H9 (cell line): ENCODE measurements around the gene TMEM181. TPM values are rescaled to one million over a fixed set of nuclear protein-coding genes. Genes with fewer than 3 reads are reported as not detected.

ENCODE experiments used
- DNase-seq: peaks from one replicate; pipeline ENCODE4 v3.0.0-alpha.2; 2017
- H2AFZ ChIP-seq: one replicate; pipeline ENCODE4 v1.6.1; 2013; ENCODE audit warnings: mild to moderate bottlenecking, low read length, control low read depth, moderate library complexity
- H2AK5ac ChIP-seq: 2 replicates; pipeline ENCODE4 v1.6.1; 2013; ENCODE audit warnings: low read length, control low read depth, mixed read lengths; ENCODE audit not compliant: insufficient read length
- H2BK120ac ChIP-seq: one replicate; pipeline ENCODE4 v1.6.1; 2013; ENCODE audit warnings: low read depth, mild to moderate bottlenecking, low read length, control low read depth, inconsistent platforms; ENCODE audit not compliant: poor library complexity, severe bottlenecking
- H2BK12ac ChIP-seq: 2 replicates; pipeline ENCODE4 v1.6.1; 2013; ENCODE audit warnings: low read length, control low read depth, mixed read lengths, low read depth; ENCODE audit not compliant: insufficient read length
- H2BK15ac ChIP-seq: 2 replicates; pipeline ENCODE4 v1.6.1; 2013; ENCODE audit warnings: low read depth, low read length, control low read depth
- H2BK20ac ChIP-seq: one replicate; pipeline ENCODE4 v1.6.1; 2013; ENCODE audit warnings: low read depth, mild to moderate bottlenecking, low read length, control low read depth, inconsistent platforms; ENCODE audit not compliant: poor library complexity, severe bottlenecking
- H2BK5ac ChIP-seq: 2 replicates; pipeline ENCODE4 v1.6.1; 2013; ENCODE audit warnings: low read length, control low read depth, mixed read lengths; ENCODE audit not compliant: insufficient read length
- H3K14ac ChIP-seq: 2 replicates; pipeline ENCODE4 v1.6.1; 2013; ENCODE audit warnings: low read length, control low read depth; ENCODE audit not compliant: insufficient read depth
- H3K18ac ChIP-seq: 2 replicates; pipeline ENCODE4 v1.6.1; 2013; ENCODE audit warnings: low read depth, mild to moderate bottlenecking, mixed read lengths, low read length, control low read depth; ENCODE audit not compliant: insufficient read length
- H3K23ac ChIP-seq: 2 replicates; pipeline ENCODE4 v1.6.1; 2013; ENCODE audit warnings: low read length, control low read depth, mixed read lengths, low read depth; ENCODE audit not compliant: insufficient read length
- H3K23me2 ChIP-seq: 2 replicates; pipeline ENCODE4 v1.6.1; 2013; ENCODE audit warnings: low read depth, mild to moderate bottlenecking, mixed read lengths, low read length, control low read depth; ENCODE audit not compliant: insufficient read length, poor library complexity, severe bottlenecking
- H3K27ac ChIP-seq: 2 replicates; pipeline ENCODE4 v1.5.1; 2013; ENCODE audit warnings: low read length, control low read depth, mixed read lengths, low read depth; ENCODE audit not compliant: insufficient read length
- H3K27me3 ChIP-seq: 2 replicates; pipeline ENCODE4 v1.6.1; 2013; ENCODE audit warnings: low read length, control low read depth, inconsistent platforms; ENCODE audit not compliant: insufficient read depth
- H3K4ac ChIP-seq: 2 replicates; pipeline ENCODE4 v1.6.1; 2013; ENCODE audit warnings: low read depth, mild to moderate bottlenecking, control low read depth, inconsistent platforms, low read length, moderate library complexity
- H3K4me1 ChIP-seq: 2 replicates; pipeline ENCODE4 v1.6.1; 2013; ENCODE audit warnings: low read length, control low read depth, inconsistent platforms; ENCODE audit not compliant: insufficient read depth
- H3K4me2 ChIP-seq: 2 replicates; pipeline ENCODE4 v1.6.1; 2013; ENCODE audit warnings: low read length, control low read depth, mixed read lengths; ENCODE audit not compliant: insufficient read length, insufficient read depth
- H3K56ac ChIP-seq: 2 replicates; pipeline ENCODE4 v1.6.1; 2013; ENCODE audit warnings: low read depth, mild to moderate bottlenecking, mixed read lengths, low read length, control low read depth; ENCODE audit not compliant: insufficient read length
- H3K79me1 ChIP-seq: 2 replicates; pipeline ENCODE4 v1.6.1; 2013; ENCODE audit warnings: low read depth, mild to moderate bottlenecking, moderate library complexity, low read length, control low read depth, inconsistent platforms; ENCODE audit not compliant: insufficient read depth, poor library complexity, severe bottlenecking
- H3K79me2 ChIP-seq: 2 replicates; pipeline ENCODE4 v1.6.1; 2013; ENCODE audit warnings: low read length, control low read depth, inconsistent platforms; ENCODE audit not compliant: insufficient read depth
- H3K9ac ChIP-seq: 2 replicates; pipeline ENCODE4 v1.6.1; 2013; ENCODE audit warnings: low read length, control low read depth, mixed read lengths; ENCODE audit not compliant: insufficient read length; ENCODE audit errors: extremely low read depth
- H3K9me3 ChIP-seq: one replicate; pipeline ENCODE4 v1.6.1; 2013; ENCODE audit warnings: low read depth, low read length, inconsistent platforms; ENCODE audit not compliant: control insufficient read depth
- H3T11ph ChIP-seq: one replicate; pipeline ENCODE4 v1.6.1; 2013; ENCODE audit warnings: mild to moderate bottlenecking, low read length, control low read depth, inconsistent platforms
- H4K20me1 ChIP-seq: one replicate; pipeline ENCODE4 v1.6.1; 2013; ENCODE audit not compliant: control insufficient read depth, insufficient read length, insufficient read depth
- H4K5ac ChIP-seq: 2 replicates; pipeline ENCODE4 v1.6.1; 2013; ENCODE audit warnings: low read depth, mild to moderate bottlenecking, mixed read lengths, low read length, control low read depth; ENCODE audit not compliant: insufficient read length
- H4K8ac ChIP-seq: replicated peaks from 2 replicates; pipeline ENCODE4 v1.6.1; 2013; ENCODE audit warnings: low read length, control low read depth, mixed read lengths, low read depth; ENCODE audit not compliant: insufficient read length
- H4K91ac ChIP-seq: 2 replicates; pipeline ENCODE4 v1.6.1; 2013; ENCODE audit warnings: low read depth, mild to moderate bottlenecking, moderate library complexity, mixed read lengths, low read length, control low read depth; ENCODE audit not compliant: insufficient read length
- H3K27ac Mint-ChIP-seq, 3 experiments: 2 replicates in 2 of 3; 3 replicates in 1 of 3; pipeline ENCODE4 v1.8.0; 2020 to 2021; ENCODE audit warnings: mixed read lengths in 3 of 3, mild to moderate bottlenecking in 1 of 3, moderate library complexity in 1 of 3
- H3K27me3 Mint-ChIP-seq: 2 replicates; pipeline ENCODE4 v1.8.0; 2021; ENCODE audit warnings: low read depth, mild to moderate bottlenecking, moderate library complexity, mixed read lengths
- H3K36me3 Mint-ChIP-seq, 3 experiments: 2 replicates in 2 of 3; 3 replicates in 1 of 3; pipeline ENCODE4 v1.8.0; 2020 to 2021; ENCODE audit warnings: low read depth in 3 of 3, mixed read lengths in 3 of 3; ENCODE audit not compliant: insufficient read depth in 1 of 3
- H3K4me1 Mint-ChIP-seq, 2 experiments: 2 replicates each; pipeline ENCODE4 v1.8.0; 2020; ENCODE audit warnings: mixed read lengths in 2 of 2
- H3K4me3 Mint-ChIP-seq, 2 experiments: 2 replicates in 1 of 2; 3 replicates in 1 of 2; pipeline ENCODE4 v1.8.0; 2020 to 2021; ENCODE audit warnings: mild to moderate bottlenecking in 2 of 2, mixed read lengths in 2 of 2, moderate library complexity in 1 of 2
- H3K9me3 Mint-ChIP-seq, 2 experiments: 2 replicates in 1 of 2; 3 replicates in 1 of 2; pipeline ENCODE4 v1.8.0; 2020; ENCODE audit warnings: mild to moderate bottlenecking in 2 of 2, mixed read lengths in 2 of 2, moderate library complexity in 1 of 2
- WGBS: extraction: QIAGEN DNeasy Blood & Tissue Kit; methylation state at CpG from one replicate; pipeline ENCODE4 v1.1.7; 2013; ENCODE audit warnings: missing lambda C conversion rate, low lambda C conversion rate, mixed read lengths; ENCODE audit not compliant: insufficient read length; ENCODE audit errors: extremely low coverage; 5-methylcytosine and 5-hydroxymethylcytosine counted together
- total RNA-seq: library from RNA; stranded (reverse); gene quantifications from 2 replicates; pipeline ENCODE4 v1.2.1, GENCODE V29; 2021
- TF ChIP-seq, protein P1 (sequence below): fragments of 200-600 bp; sonication (generic); conservative IDR thresholded peaks from 3 replicates; pipeline ENCODE4 v1.8.0; 2021; ENCODE audit warnings: antibody characterized with exemption, mild to moderate bottlenecking

Gene TMEM181
- total RNA-seq, 1 experiment from 2014 or later, result 24.4 TPM

DNA sequence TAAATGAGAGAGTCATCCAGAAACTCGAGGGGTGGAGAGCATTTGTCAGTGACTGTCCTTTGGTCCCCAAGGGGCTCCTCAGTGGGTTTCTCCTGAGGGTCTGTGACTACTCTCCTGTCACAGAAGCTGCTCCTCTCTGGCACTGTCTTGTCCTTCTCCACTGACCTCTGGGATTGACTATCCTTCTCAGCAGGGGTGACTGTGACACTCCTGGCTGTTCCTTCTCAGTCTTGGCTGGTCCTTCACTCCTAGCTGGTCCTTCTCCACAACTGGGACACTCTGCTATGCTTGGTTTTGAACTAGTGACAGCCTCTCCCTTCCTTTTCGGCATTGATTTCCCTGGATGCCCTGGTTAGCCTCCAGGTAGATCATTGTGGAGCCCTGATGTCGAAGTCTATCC is 51.1 kb downstream of the TMEM181 start:
- Histone ChIP-seq H2BK12ac (peak overlapping the region; percentile 92), H4K5ac (no peak overlapping the region), H3K23me2 (no peaks in the 10 kb centered on the region), H3K79me1 (no peaks in the 10 kb centered on the region), H3K4me2 (no peak overlapping the region), H3K23ac (no peak overlapping the region), H3K27ac (peak overlapping the region; percentile 66), H3K56ac (no peak overlapping the region), H4K20me1 (no peaks in the 10 kb centered on the region), H2BK20ac (no peak overlapping the region), H3K79me2 (no peaks in the 10 kb centered on the region), H3K14ac (no peak overlapping the region), H2AFZ (no peak overlapping the region), H3K4ac (no peak overlapping the region), H3K9ac (no peak overlapping the region), H3K9me3 (no peaks in the 10 kb centered on the region), H4K91ac (no peak overlapping the region), H3K18ac (peak overlapping the region; percentile 41), H3T11ph (no peak overlapping the region), H2AK5ac (peak overlapping the region; percentile 37), H3K4me1 (peaks cover 8% of the 10 kb centered on the region; the same call in 1 of the 2 replicates), H2BK120ac (no peak overlapping the region), H2BK15ac (peak overlapping the region; percentile 82; the same call in 1 of the 2 replicates), H4K8ac (no peak overlapping the region), H2BK5ac (peak overlapping the region; percentile 48), H3K27me3 (no peaks in the 10 kb centered on the region)
- peaks cover 43 to 76% (median 57%) of the 10 kb centered on the region in 3 experiments for H3K36me3 Mint-ChIP-seq
- peak overlapping the region; percentile 88 to 96 (median 94) for H3K27ac Mint-ChIP-seq
- H3K4me1 Mint-ChIP-seq, result peaks cover 19 to 22% of the 10 kb centered on the region in 2 experiments
- peaks cover 3 to 10% of the 10 kb centered on the region in 2 experiments; a peak in 2 of 5 replicates for H3K9me3 Mint-ChIP-seq
- TF ChIP-seq, protein P1, sequence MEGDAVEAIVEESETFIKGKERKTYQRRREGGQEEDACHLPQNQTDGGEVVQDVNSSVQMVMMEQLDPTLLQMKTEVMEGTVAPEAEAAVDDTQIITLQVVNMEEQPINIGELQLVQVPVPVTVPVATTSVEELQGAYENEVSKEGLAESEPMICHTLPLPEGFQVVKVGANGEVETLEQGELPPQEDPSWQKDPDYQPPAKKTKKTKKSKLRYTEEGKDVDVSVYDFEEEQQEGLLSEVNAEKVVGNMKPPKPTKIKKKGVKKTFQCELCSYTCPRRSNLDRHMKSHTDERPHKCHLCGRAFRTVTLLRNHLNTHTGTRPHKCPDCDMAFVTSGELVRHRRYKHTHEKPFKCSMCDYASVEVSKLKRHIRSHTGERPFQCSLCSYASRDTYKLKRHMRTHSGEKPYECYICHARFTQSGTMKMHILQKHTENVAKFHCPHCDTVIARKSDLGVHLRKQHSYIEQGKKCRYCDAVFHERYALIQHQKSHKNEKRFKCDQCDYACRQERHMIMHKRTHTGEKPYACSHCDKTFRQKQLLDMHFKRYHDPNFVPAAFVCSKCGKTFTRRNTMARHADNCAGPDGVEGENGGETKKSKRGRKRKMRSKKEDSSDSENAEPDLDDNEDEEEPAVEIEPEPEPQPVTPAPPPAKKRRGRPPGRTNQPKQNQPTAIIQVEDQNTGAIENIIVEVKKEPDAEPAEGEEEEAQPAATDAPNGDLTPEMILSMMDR, result no peak
- no CpG with 5 or more reads among the region's 3 CpGs for WGBS
- DNase-seq, result no peak
- no peak overlapping the region for H3K4me3 Mint-ChIP-seq
- H3K27me3 Mint-ChIP-seq, result no peaks in the 10 kb centered on the region
